MCF 10A (cell line): ENCODE data around the gene RSKR. TPM values are rescaled to one million over a fixed set of nuclear protein-coding genes. Genes with fewer than 3 reads are reported as not detected.

Experiments used
- BruUV-seq: library from RNA; stranded (reverse); fragments of 400-500 nt; replicated peaks from 2 replicates; lab custom pipeline; 2021; lab: Mats Ljungman, UMichigan
- CTCF ChIA-PET: fragments of 300-600 bp; sonication (Branson Sonifier 250); formaldehyde crosslinking; extraction: SDS; loops from one replicate; lab custom pipeline; 2021; ENCODE audit warnings: antibody characterized with exemption, inconsistent platforms; lab: Yijun Ruan, JAX
- POLR2A ChIA-PET: fragments of 300-600, 350-650 bp; sonication (Branson Sonifier 250); formaldehyde crosslinking; extraction: SDS; loops from one replicate; lab custom pipeline; 2020; ENCODE audit warnings: antibody characterized with exemption, inconsistent platforms; lab: Yijun Ruan, JAX
- DNase-seq: peaks from one replicate; pipeline ENCODE4 v3.0.0-alpha.2; 2018; ENCODE audit not compliant: unreplicated experiment
- H3K27ac Mint-ChIP-seq: one replicate; pipeline ENCODE4 v1.8.0; 2022; ENCODE audit warnings: mild to moderate bottlenecking, low read depth, mixed read lengths; ENCODE audit not compliant: unreplicated experiment
- H3K27me3 Mint-ChIP-seq: one replicate; pipeline ENCODE4 v1.8.0; 2022; ENCODE audit warnings: mixed read lengths; ENCODE audit not compliant: insufficient read depth, unreplicated experiment
- H3K36me3 Mint-ChIP-seq: one replicate; pipeline ENCODE4 v1.8.0; 2022; ENCODE audit warnings: mild to moderate bottlenecking, moderate library complexity, mixed read lengths; ENCODE audit not compliant: insufficient read depth, unreplicated experiment
- H3K4me1 Mint-ChIP-seq: one replicate; pipeline ENCODE4 v1.8.0; 2022; ENCODE audit warnings: mixed read lengths; ENCODE audit not compliant: insufficient read depth, unreplicated experiment
- H3K4me3 Mint-ChIP-seq: one replicate; pipeline ENCODE4 v1.8.0; 2022; ENCODE audit warnings: mild to moderate bottlenecking, moderate library complexity, mixed read lengths; ENCODE audit not compliant: unreplicated experiment
- H3K9me3 Mint-ChIP-seq: one replicate; pipeline ENCODE4 v1.8.0; 2022; ENCODE audit warnings: mixed read lengths; ENCODE audit not compliant: unreplicated experiment
- CTCF ChIP-seq: fragments of 200-600 bp; IDR thresholded peaks from one replicate; pipeline ENCODE4 v1.8.0; 2022; ENCODE audit warnings: antibody characterized with exemption, mild to moderate bottlenecking; ENCODE audit not compliant: unreplicated experiment
- intact Hi-C: fragments of 100-400 bp; cut with micrococcal nuclease; formaldehyde crosslinking; loops from 2 replicates; pipeline ENCODE4 v1.14.1; 2022
- total RNA-seq: library from RNA; stranded (reverse); gene quantifications from 2 replicates; pipeline ENCODE4 v1.2.3, GENCODE V29; 2022

RSKR gene
- total RNA-seq, 1 experiment from 2014 or later: 19.9 TPM

- ChIA-PET CTCF (interaction anchor here (0.6 to 4.3 kb wide), 9 partner anchors 8 to 82 kb away, joined by 3 to 25 read pairs (median 3); partner anchors contain the start of genes SDF2 and SUPT6H), POLR2A (interaction anchor here (0.7 to 12.0 kb wide), 27 partner anchors 10 to 804 kb away, joined by 3 to 208 read pairs (median 6); partner anchors contain the start of genes ALDOC, NEK8, PHF12 and PIGS)
- Mint-ChIP-seq H3K9me3 (no peaks in the 10 kb centered on the region), H3K36me3 (peaks cover 51% of the 10 kb centered on the region), H3K4me1 (peaks cover 27% of the 10 kb centered on the region), H3K27ac (peak within 1 kb of the TSS; percentile 83), H3K27me3 (no peaks in the 10 kb centered on the region), H3K4me3 (peak within 1 kb of the TSS; percentile 94)
- peak; percentile 92 for DNase-seq
- intact Hi-C loops: loop anchor here (1.0 kb wide), 1 partner anchor 31 kb away; no protein-coding TSS in a partner anchor
- no TSS peak for BruUV-seq
- TF ChIP-seq CTCF: no peak
Observed at GRCh38 chr17:28644787-28645575, 31.0 kb upstream of the RSKR start, which contains the start of gene BLTP2. BLTP2 (minus strand) TSS chr17:28645158; CDS start chr17:28645056, 102 bp downstream.

DNA sequence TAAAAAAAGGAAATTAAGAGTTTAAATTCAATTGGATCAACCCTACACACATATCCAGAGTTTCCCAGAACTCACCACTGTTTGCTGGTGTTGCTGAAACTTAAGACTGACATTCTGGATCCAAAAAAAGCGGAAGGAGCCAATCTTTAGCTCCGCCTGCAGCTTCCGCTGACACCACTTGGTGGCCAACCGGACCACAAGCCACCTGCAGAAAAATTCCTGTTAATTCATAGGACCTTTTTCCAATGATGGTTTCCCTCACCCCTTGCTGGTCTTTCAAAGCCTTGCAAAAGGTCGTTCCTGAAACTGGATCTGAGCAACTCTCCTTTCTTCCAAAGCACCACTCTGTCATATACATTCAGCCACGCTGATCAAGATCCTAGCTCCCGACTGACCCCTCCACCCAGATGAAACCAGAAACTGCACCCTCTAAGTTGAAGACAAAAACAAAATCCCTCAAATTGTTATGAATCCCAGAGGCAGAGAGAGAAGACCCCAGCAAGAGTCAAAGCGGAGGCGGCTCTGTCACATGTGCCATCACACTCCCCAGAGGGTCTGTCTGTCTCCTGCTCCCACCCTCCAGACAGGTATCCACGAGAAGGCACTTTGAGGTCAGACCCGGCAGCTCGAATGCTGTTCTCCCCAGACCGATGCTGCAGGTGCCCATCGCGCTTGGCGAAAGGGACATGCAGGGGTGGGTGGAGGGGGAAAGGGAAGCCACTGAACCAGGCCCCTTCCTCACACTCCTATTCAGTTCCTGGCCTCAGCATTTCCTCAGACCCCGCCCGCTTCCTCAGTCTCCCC is 30.2 kb upstream of the RSKR start:
- H3K4me1 Mint-ChIP-seq: peaks cover 27% of the 10 kb centered on the region
- H3K27ac Mint-ChIP-seq: peak overlapping the region; percentile 73
- BruUV-seq: no TSS peak
- POLR2A ChIA-PET: interaction anchor here (0.6 to 12.0 kb wide), 29 partner anchors 10 to 805 kb away, joined by 3 to 208 read pairs (median 5); partner anchors contain the start of genes ALDOC, FAM222B, NEK8 and PHF12
- DNase-seq: peak; percentile 58
- CTCF ChIA-PET: interaction anchor here (0.6 to 4.3 kb wide), 13 partner anchors 10 to 777 kb away, joined by 3 to 25 read pairs (median 3); partner anchors contain the start of genes SDF2 and SUPT6H
- H3K36me3 Mint-ChIP-seq: peaks cover 54% of the 10 kb centered on the region
- H3K27me3 Mint-ChIP-seq: no peaks in the 10 kb centered on the region
- peak; percentile 37 for TF ChIP-seq CTCF
- intact Hi-C loops: loop anchor here (1.0 kb wide), 1 partner anchor 32 kb away; no protein-coding TSS in a partner anchor
- peak overlapping the region; percentile 94 for H3K4me3 Mint-ChIP-seq
- H3K9me3 Mint-ChIP-seq: no peaks in the 10 kb centered on the region

DNA sequence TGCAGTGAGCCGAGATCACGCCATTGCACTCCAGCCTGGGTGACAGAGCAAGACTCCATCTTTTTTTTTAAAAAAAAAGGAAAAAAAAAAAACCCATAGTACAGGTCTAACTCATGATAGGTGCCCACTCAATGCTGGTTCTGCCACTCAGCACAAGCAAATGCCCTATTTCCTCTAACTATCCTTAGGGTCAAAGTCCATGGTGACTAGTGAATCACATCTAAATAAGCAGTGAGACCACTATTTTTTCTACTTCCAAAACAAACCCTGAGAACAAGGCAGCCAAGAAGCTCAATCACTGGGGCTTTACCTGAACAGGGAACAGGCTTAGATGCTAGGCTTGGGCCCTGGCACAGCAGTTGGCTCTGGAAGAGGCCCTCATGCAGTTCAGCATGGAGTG is 27.6 kb upstream of the RSKR start:
- H3K9me3 Mint-ChIP-seq: no peaks in the 10 kb centered on the region
- BruUV-seq: no TSS peak
- no peak for DNase-seq
- H3K27ac Mint-ChIP-seq: no peak overlapping the region
- peaks cover 24% of the 10 kb centered on the region for H3K4me1 Mint-ChIP-seq
- intact Hi-C loops: no loop called here
- no peaks in the 10 kb centered on the region for H3K27me3 Mint-ChIP-seq
- CTCF ChIA-PET: interaction anchor here (1.1 to 1.7 kb wide), 2 partner anchors 34 to 86 kb away, joined by 5 to 6 read pairs; no protein-coding TSS in a partner anchor
- H3K36me3 Mint-ChIP-seq: peaks cover 70% of the 10 kb centered on the region
- POLR2A ChIA-PET: interaction anchor here (1.4 to 5.9 kb wide), 2 partner anchors 21 to 79 kb away, joined by 6 to 77 read pairs; partner anchors contain the start of genes RPL23A, SDF2 and SUPT6H
- H3K4me3 Mint-ChIP-seq: no peak overlapping the region
- no peak for TF ChIP-seq CTCF
